ENCODE measurements around the gene CAVIN4.

Gene CAVIN4

GRCh38 chr9:100598641-100599145 is 20.8 kb downstream of the CAVIN4 start:
- H3K9me3 ChIP-seq (replicated peaks; ENCODE audit: insufficient read depth, low read length): no peaks in the 10 kb centered on the region
- no peaks in the 10 kb centered on the region for H3K9me2 ChIP-seq (replicated peaks; ENCODE audit: insufficient read depth, low read length)
- H3K4me2 ChIP-seq (ENCODE audit: low read depth, low read length): peak overlapping the region; percentile 64
- no peaks in the 10 kb centered on the region for H4K20me1 ChIP-seq (ENCODE audit: insufficient read depth, low read length)
- H3K27me3 ChIP-seq (replicated peaks; ENCODE audit: insufficient read depth, low read length): no peaks in the 10 kb centered on the region
- peak overlapping the region; percentile 68 for H2AFZ ChIP-seq (ENCODE audit: low read length)
- TF ChIP-seq EZH2 (optimal IDR thresholded peaks at IDR 0.05; ENCODE audit: low read depth, low read length): no peak
- TF ChIP-seq EZH2phosphoT487 (IDR thresholded peaks at IDR 0.05; ENCODE audit: low read length): no peak
- no peak for TF ChIP-seq CTCF (IDR thresholded peaks at IDR 0.05; ENCODE audit: low read length)
- H3K79me2 ChIP-seq (ENCODE audit: low read length): no peaks in the 10 kb centered on the region
- H3K27ac ChIP-seq (ENCODE audit: low read length): peak overlapping the region; percentile 40; the same call in 1 of the 2 replicates
- peaks cover 26% of the 10 kb centered on the region for H3K4me1 ChIP-seq (ENCODE audit: low read length)
- peaks cover 11% of the 10 kb centered on the region for H3F3A ChIP-seq (ENCODE audit: insufficient read depth, low read length)
- peak overlapping the region; percentile 35; the same call in 1 of the 2 replicates for H3K9ac ChIP-seq (ENCODE audit: low read length)
- H3K4me3 ChIP-seq (ENCODE audit: low read length): peak overlapping the region; percentile 55
- peak; percentile 94 for DNase-seq
- H3K36me3 ChIP-seq (replicated peaks; ENCODE audit: insufficient read depth, low read length): no peaks in the 10 kb centered on the region

DNA sequence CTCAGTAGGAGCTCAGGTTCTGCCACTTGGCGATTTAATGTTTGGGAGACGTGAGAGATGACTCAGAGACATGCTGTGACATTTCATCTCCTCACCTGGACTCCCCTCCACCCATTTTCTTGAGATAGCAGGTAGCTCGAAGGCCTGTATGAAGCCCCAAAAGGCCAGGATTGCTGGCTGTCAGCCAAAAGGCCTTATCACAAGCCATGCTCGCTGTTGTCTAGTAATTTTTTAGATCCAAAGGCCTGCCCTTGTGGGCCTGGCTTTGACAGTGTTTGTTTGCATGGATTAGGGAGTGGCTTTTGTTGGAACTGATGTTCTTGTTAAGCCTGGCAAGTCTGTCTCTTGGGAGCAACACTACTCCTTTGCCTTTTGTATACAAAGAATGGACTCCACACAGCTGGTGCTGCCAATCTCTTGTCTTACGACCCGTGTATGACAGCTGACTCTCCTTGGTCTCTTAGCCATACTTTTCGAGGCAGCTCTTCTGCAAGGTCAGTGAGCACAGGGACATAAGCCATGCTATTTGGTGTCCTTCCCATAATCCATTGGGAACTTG is 22.7 kb downstream of the CAVIN4 start:
- Histone ChIP-seq H3K9me2 (replicated peaks; ENCODE audit: insufficient read depth, low read length) (no peaks in the 10 kb centered on the region), H3F3A (ENCODE audit: insufficient read depth, low read length) (peaks cover 11% of the 10 kb centered on the region), H3K36me3 (replicated peaks; ENCODE audit: insufficient read depth, low read length) (no peaks in the 10 kb centered on the region), H3K9me3 (replicated peaks; ENCODE audit: insufficient read depth, low read length) (no peaks in the 10 kb centered on the region), H4K20me1 (ENCODE audit: insufficient read depth, low read length) (no peaks in the 10 kb centered on the region), H2AFZ (ENCODE audit: low read length) (no peak overlapping the region), H3K4me2 (ENCODE audit: low read depth, low read length) (no peak overlapping the region), H3K4me3 (ENCODE audit: low read length) (no peak overlapping the region), H3K27me3 (replicated peaks; ENCODE audit: insufficient read depth, low read length) (no peaks in the 10 kb centered on the region), H3K4me1 (ENCODE audit: low read length) (peaks cover 22% of the 10 kb centered on the region), H3K79me2 (ENCODE audit: low read length) (no peaks in the 10 kb centered on the region), H3K27ac (ENCODE audit: low read length) (no peak overlapping the region), H3K9ac (ENCODE audit: low read length) (no peak overlapping the region)
- no peak for TF ChIP-seq CTCF (IDR thresholded peaks at IDR 0.05; ENCODE audit: low read length)
- no peak for TF ChIP-seq EZH2phosphoT487 (IDR thresholded peaks at IDR 0.05; ENCODE audit: low read length)
- TF ChIP-seq EZH2 (optimal IDR thresholded peaks at IDR 0.05; ENCODE audit: low read depth, low read length): no peak
- DNase-seq: no peak

DNA sequence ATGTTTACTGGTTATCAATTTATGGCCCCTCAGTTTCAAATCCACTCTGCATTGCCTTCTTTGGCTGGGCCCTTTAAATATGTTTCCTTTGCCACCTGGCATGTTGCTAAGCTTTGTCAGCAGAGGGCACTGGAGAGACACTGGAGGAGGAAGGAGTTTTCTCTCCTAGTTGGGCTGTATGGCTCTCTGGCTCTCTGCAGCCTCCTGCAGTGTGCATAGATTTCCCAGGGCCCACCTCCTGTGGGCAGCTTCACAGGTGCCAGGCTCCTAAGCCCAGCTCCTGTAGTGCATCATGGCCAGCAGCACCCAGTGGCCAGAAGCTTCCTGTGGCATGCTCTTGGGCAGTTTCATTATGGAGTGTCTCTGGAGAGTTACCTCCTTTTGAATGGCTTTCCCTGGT is 23.3 kb downstream of the CAVIN4 start:
- no peaks in the 10 kb centered on the region for H3K79me2 ChIP-seq (ENCODE audit: low read length)
- H4K20me1 ChIP-seq (ENCODE audit: insufficient read depth, low read length): no peaks in the 10 kb centered on the region
- no peaks in the 10 kb centered on the region for H3K36me3 ChIP-seq (replicated peaks; ENCODE audit: insufficient read depth, low read length)
- no peaks in the 10 kb centered on the region for H3K27me3 ChIP-seq (replicated peaks; ENCODE audit: insufficient read depth, low read length)
- peak; percentile 77 for DNase-seq
- H3K4me1 ChIP-seq (ENCODE audit: low read length): peaks cover 22% of the 10 kb centered on the region
- H3K27ac ChIP-seq (ENCODE audit: low read length): no peak overlapping the region
- no peak overlapping the region for H2AFZ ChIP-seq (ENCODE audit: low read length)
- TF ChIP-seq EZH2phosphoT487 (IDR thresholded peaks at IDR 0.05; ENCODE audit: low read length) (no peak), CTCF (IDR thresholded peaks at IDR 0.05; ENCODE audit: low read length) (peak; percentile 88)
- no peaks in the 10 kb centered on the region for H3K9me3 ChIP-seq (replicated peaks; ENCODE audit: insufficient read depth, low read length)
- no peaks in the 10 kb centered on the region for H3K9me2 ChIP-seq (replicated peaks; ENCODE audit: insufficient read depth, low read length)
- no peak overlapping the region for H3K4me3 ChIP-seq (ENCODE audit: low read length)
- no peak overlapping the region for H3K9ac ChIP-seq (ENCODE audit: low read length)
- no peak overlapping the region for H3K4me2 ChIP-seq (ENCODE audit: low read depth, low read length)
- peaks cover 11% of the 10 kb centered on the region for H3F3A ChIP-seq (ENCODE audit: insufficient read depth, low read length)

Measured in MM.1S (cell line).